ENCODE data around the gene MCM3AP.

Gene MCM3AP

GRCh38 chr21:46215436-46216131, 69.8 kb downstream of the MCM3AP start:
- DNase-seq = no peak

- DNase-seq = no peak
Measured at GRCh38 chr21:46214478-46215340, 70.7 kb downstream of the MCM3AP start.

- DNase-seq = no peak
Measured at GRCh38 chr21:46213620-46214286, 71.7 kb downstream of the MCM3AP start.

- no peak for DNase-seq
Measured at GRCh38 chr21:46212721-46213484, 72.5 kb downstream of the MCM3AP start.

- DNase-seq = no peak
Measured at GRCh38 chr21:46211786-46212720, 73.4 kb downstream of the MCM3AP start.

- no peak for DNase-seq
Measured at GRCh38 chr21:46211376-46211775, 74.0 kb downstream of the MCM3AP start.

- DNase-seq = no peak
Measured at GRCh38 chr21:46210378-46211136, 74.9 kb downstream of the MCM3AP start.

- DNase-seq = no peak
Measured at GRCh38 chr21:46208761-46209721, 76.4 kb downstream of the MCM3AP start.

- no peak for DNase-seq
Measured at GRCh38 chr21:46207920-46208591, 77.4 kb downstream of the MCM3AP start.

- DNase-seq = no peak
Measured at GRCh38 chr21:46207006-46207919, 78.1 kb downstream of the MCM3AP start.

- DNase-seq = no peak
Measured at GRCh38 chr21:46206163-46207005, 79.0 kb downstream of the MCM3AP start.

GRCh38 chr21:46205766-46206162, 79.6 kb downstream of the MCM3AP start:
- DNase-seq = no peak

GRCh38 chr21:46205166-46205565, 80.2 kb downstream of the MCM3AP start:
- no peak for DNase-seq

GRCh38 chr21:46203203-46203600, 82.2 kb downstream of the MCM3AP start:
- no peak for DNase-seq

- no peak for DNase-seq
Measured at GRCh38 chr21:46202592-46203202, 82.7 kb downstream of the MCM3AP start.

All from CD4-positive, alpha-beta T cell treated with Interleukin-1 beta for 1 hour (primary cell).